WTC11 (cell line): ENCODE data around the gene RNF212B. TPM values are rescaled to one million over a fixed set of nuclear protein-coding genes. Genes with fewer than 3 reads are reported as not detected.

Experiments
- ATAC-seq: fragments of 200-7000 bp; cut with Tn5 transposase; 2 replicates; pipeline ENCODE4 v1.10.0; 2021; ENCODE audit warnings: mild to moderate bottlenecking, moderate library complexity
- CTCF ChIA-PET: fragments of 300-600 bp; sonication (Branson Sonifier 250); formaldehyde crosslinking; loops from one replicate; lab custom pipeline; 2021; ENCODE audit warnings: antibody characterized with exemption; lab: Charles Lee
- POLR2A ChIA-PET: fragments of 350-600 bp; sonication (Branson Sonifier 250); formaldehyde crosslinking; loops from one replicate; lab custom pipeline; 2021; ENCODE audit warnings: antibody characterized with exemption; lab: Charles Lee
- DNase-seq: peaks from one replicate; pipeline ENCODE4 v3.0.0; 2021; ENCODE audit warnings: low spot score
- H3K27ac Mint-ChIP-seq: 2 replicates; pipeline ENCODE4 v1.8.0; 2021; ENCODE audit warnings: mixed read lengths
- H3K27me3 Mint-ChIP-seq: 2 replicates; pipeline ENCODE4 v1.8.0; 2021; ENCODE audit warnings: low read depth, mild to moderate bottlenecking, moderate library complexity, mixed read lengths
- H3K36me3 Mint-ChIP-seq: 2 replicates; pipeline ENCODE4 v1.8.0; 2021; ENCODE audit warnings: mixed read lengths
- H3K4me1 Mint-ChIP-seq: 2 replicates; pipeline ENCODE4 v1.8.0; 2022; ENCODE audit warnings: mixed read lengths
- H3K4me3 Mint-ChIP-seq: 2 replicates; pipeline ENCODE4 v1.8.0; 2021; ENCODE audit warnings: mild to moderate bottlenecking, moderate library complexity, mixed read lengths
- H3K9me3 Mint-ChIP-seq: 2 replicates; pipeline ENCODE4 v1.8.0; 2021; ENCODE audit warnings: mixed read lengths
- ATF6 ChIP-seq: sonication (generic); formaldehyde crosslinking; IDR thresholded peaks from 2 replicates; pipeline ENCODE4 v1.8.1; 2023; ENCODE audit warnings: mild to moderate bottlenecking, missing genetic modification reagents
- E2F4 ChIP-seq: sonication (generic); formaldehyde crosslinking; IDR thresholded peaks from 2 replicates; pipeline ENCODE4 v1.8.1; 2022; ENCODE audit warnings: low read depth, mild to moderate bottlenecking, moderate library complexity, missing genetic modification reagents, borderline replicate concordance
- E2F5 ChIP-seq: sonication (generic); formaldehyde crosslinking; IDR thresholded peaks from 2 replicates; pipeline ENCODE4 v1.8.1; 2022; ENCODE audit warnings: mild to moderate bottlenecking, moderate library complexity, missing genetic modification reagents
- ERG ChIP-seq: fragments of 250-450 bp; sonication (Bioruptor Pico); IDR thresholded peaks from 2 replicates; pipeline ENCODE4 v1.8.0; 2021; ENCODE audit warnings: mild to moderate bottlenecking
- ESRRA ChIP-seq: sonication (generic); formaldehyde crosslinking; IDR thresholded peaks from 2 replicates; pipeline ENCODE4 v1.8.1; 2022; ENCODE audit warnings: mild to moderate bottlenecking, missing genetic modification reagents, borderline replicate concordance
- ETV6 ChIP-seq: sonication (generic); formaldehyde crosslinking; IDR thresholded peaks from 2 replicates; pipeline ENCODE4 v1.8.1; 2022; ENCODE audit warnings: mild to moderate bottlenecking, missing genetic modification reagents
- FOXK1 ChIP-seq: sonication (generic); formaldehyde crosslinking; IDR thresholded peaks from 2 replicates; pipeline ENCODE4 v1.8.0; 2022; ENCODE audit warnings: mild to moderate bottlenecking, moderate library complexity, missing genetic modification reagents
- FOXP4 ChIP-seq: sonication (generic); formaldehyde crosslinking; IDR thresholded peaks from 2 replicates; pipeline ENCODE4 v1.8.0; 2022; ENCODE audit warnings: mild to moderate bottlenecking, missing genetic modification reagents
- GABPB1 ChIP-seq: sonication (generic); formaldehyde crosslinking; IDR thresholded peaks from 2 replicates; pipeline ENCODE4 v1.8.1; 2023; ENCODE audit warnings: mild to moderate bottlenecking, missing genetic modification reagents
- KAT7 ChIP-seq: sonication (generic); formaldehyde crosslinking; IDR thresholded peaks from 2 replicates; pipeline ENCODE4 v1.8.1; 2023; ENCODE audit warnings: missing genetic modification reagents, mild to moderate bottlenecking, borderline replicate concordance
- MYBL2 ChIP-seq: sonication (generic); formaldehyde crosslinking; IDR thresholded peaks from 2 replicates; pipeline ENCODE4 v1.8.1; 2023; ENCODE audit warnings: mild to moderate bottlenecking, moderate library complexity, missing genetic modification reagents
- NFE2L1 ChIP-seq: sonication (generic); formaldehyde crosslinking; IDR thresholded peaks from 2 replicates; pipeline ENCODE4 v1.8.1; 2023; ENCODE audit warnings: missing genetic modification reagents
- NR2C2 ChIP-seq: sonication (generic); formaldehyde crosslinking; IDR thresholded peaks from 2 replicates; pipeline ENCODE4 v1.8.0; 2022; ENCODE audit warnings: mild to moderate bottlenecking, missing genetic modification reagents
- PRRX2 ChIP-seq: fragments of 250-450 bp; sonication (Bioruptor Pico); IDR thresholded peaks from 2 replicates; pipeline ENCODE4 v1.8.0; 2021; ENCODE audit warnings: mild to moderate bottlenecking
- RELA ChIP-seq: sonication (generic); formaldehyde crosslinking; IDR thresholded peaks from 2 replicates; pipeline ENCODE4 v1.8.1; 2022; ENCODE audit warnings: missing genetic modification reagents, mild to moderate bottlenecking, borderline replicate concordance
- TEAD1 ChIP-seq: sonication (generic); formaldehyde crosslinking; IDR thresholded peaks from 2 replicates; pipeline ENCODE4 v1.8.0; 2022; ENCODE audit warnings: mild to moderate bottlenecking, missing genetic modification reagents
- USF2 ChIP-seq: sonication (generic); formaldehyde crosslinking; IDR thresholded peaks from 2 replicates; pipeline ENCODE4 v1.8.1; 2023; ENCODE audit warnings: mild to moderate bottlenecking, missing genetic modification reagents, moderate library complexity
- ZBTB21 ChIP-seq: sonication (generic); formaldehyde crosslinking; IDR thresholded peaks from 2 replicates; pipeline ENCODE4 v1.8.1; 2023; ENCODE audit warnings: mild to moderate bottlenecking, missing genetic modification reagents, borderline replicate concordance
- ZMAT4 ChIP-seq: fragments of 250-450 bp; sonication (Bioruptor Pico); IDR thresholded peaks from 2 replicates; pipeline ENCODE4 v1.9.0; 2021; ENCODE audit warnings: mild to moderate bottlenecking
- ZNF121 ChIP-seq: sonication (generic); formaldehyde crosslinking; IDR thresholded peaks from 2 replicates; pipeline ENCODE4 v1.8.0; 2023; ENCODE audit warnings: missing genetic modification reagents
- total RNA-seq: library from RNA; stranded (reverse); gene quantifications from 3 replicates; pipeline ENCODE4 v1.2.3, GENCODE V29; 2021

The RNF212B gene
- total RNA-seq, 1 experiment from 2014 or later, result 0.46 TPM

- TF ChIP-seq E2F4 (CRISPR knock-in tag), result no peak
- TF ChIP-seq ATF6, result no peak
- no peak for TF ChIP-seq KAT7
- no peak for TF ChIP-seq ERG
- TF ChIP-seq TEAD1 (CRISPR knock-in tag), result no peak
- TF ChIP-seq ZMAT4, result no peak
These were observed 64.2 kb downstream of the RNF212B start (continued) for GRCh38 chr14:23301969-23302289.

GRCh38 chr14:23302290-23303225 lies 64.8 kb downstream of the RNF212B start, which contains the start of gene PPP1R3E:
Gene PPP1R3E (minus strand): TSS chr14:23302859. CDS start chr14:23302576, 283 bp downstream.
- POLR2A ChIA-PET, result interaction anchor here (0.7 to 2.7 kb wide), 4 partner anchors 19 to 182 kb away, joined by 3 to 18 read pairs (median 5); partner anchors contain the start of gene PABPN1
- Mint-ChIP-seq H3K27ac (peak within 1 kb of the TSS; percentile 95), H3K36me3 (peaks cover 5% of the 10 kb centered on the region), H3K27me3 (peaks cover 51% of the 10 kb centered on the region), H3K9me3 (no peaks in the 10 kb centered on the region), H3K4me3 (peak within 1 kb of the TSS; percentile 96), H3K4me1 (peaks cover 15% of the 10 kb centered on the region)
- ATAC-seq, result peak; percentile 3
- 0 out of 2 replicates have a peak, but pooled peaks have one; percentile 84 for TF ChIP-seq RELA (CRISPR knock-in tag)
- TF ChIP-seq PRRX2 (CRISPR knock-in tag), result no peak
- TF ChIP-seq KAT7, result peak; percentile 35; the same call in 1 of the 2 replicates
- TF ChIP-seq E2F5 (CRISPR knock-in tag), result peak; percentile 12; the same call in 1 of the 2 replicates
- TF ChIP-seq ZBTB21 (CRISPR knock-in tag), result no peak
- peak; percentile 10; the same call in 1 of the 2 replicates for TF ChIP-seq ZNF121 (CRISPR knock-in tag)
- peak; percentile 27; the same call in 1 of the 2 replicates for TF ChIP-seq GABPB1 (CRISPR knock-in tag)
- TF ChIP-seq NFE2L1 (CRISPR knock-in tag), result peak; percentile 73; the same call in 1 of the 2 replicates
- 0 out of 2 replicates have a peak, but pooled peaks have one; percentile 24 for TF ChIP-seq MYBL2 (CRISPR knock-in tag)
- CTCF ChIA-PET, result interaction anchor here (0.6 to 3.7 kb wide), 14 partner anchors 8 to 256 kb away, joined by 3 to 27 read pairs (median 6); partner anchors contain the start of genes CEBPE, HOMEZ, PABPN1 and RNF212B
- peak; percentile 65 for DNase-seq

- POLR2A ChIA-PET, result interaction anchor here (0.5 to 2.7 kb wide), 8 partner anchors 15 to 377 kb away, joined by 3 to 32 read pairs (median 6); partner anchors contain the start of genes ACIN1, C14orf119, HOMEZ and PABPN1
- DNase-seq, result peak; percentile 94
- Mint-ChIP-seq H3K27ac (peak within 1 kb of the TSS; percentile 93), H3K9me3 (no peaks in the 10 kb centered on the region), H3K4me1 (peaks cover 20% of the 10 kb centered on the region), H3K4me3 (peak within 1 kb of the TSS; percentile 87), H3K27me3 (peaks cover 18% of the 10 kb centered on the region), H3K36me3 (peaks cover 6% of the 10 kb centered on the region)
- peak; percentile 69 for ATAC-seq
- CTCF ChIA-PET, result interaction anchor here (0.6 to 2.9 kb wide), 17 partner anchors 15 to 447 kb away, joined by 3 to 20 read pairs (median 5); partner anchors contain the start of genes HOMEZ, PABPN1 and SLC22A17
- peak; percentile 56 for TF ChIP-seq USF2 (CRISPR knock-in tag)
- peak; percentile 74 for TF ChIP-seq FOXK1
- 0 out of 2 replicates have a peak, but pooled peaks have one; percentile 7 for TF ChIP-seq FOXP4 (CRISPR knock-in tag)
- TF ChIP-seq ETV6 (CRISPR knock-in tag), result peak; percentile 45; the same call in 1 of the 2 replicates
- TF ChIP-seq NR2C2 (CRISPR knock-in tag), result no peak
- no peak for TF ChIP-seq ESRRA (CRISPR knock-in tag)
These were observed 68.8 kb downstream of the RNF212B start, which contains the start of gene BCL2L2 for GRCh38 chr14:23306412-23307145. Gene BCL2L2 (plus strand): TSS chr14:23306833. CDS start chr14:23307768, 935 bp downstream.
